H1 (cell line): Measurements from ENCODE around the gene PLCL2. TPM values are rescaled to one million over a fixed set of nuclear protein-coding genes. Genes with fewer than 3 reads are reported as not detected.

Experiments
- CTCF ChIA-PET: fragments of 300-600 bp; sonication (Branson Sonifier 250); formaldehyde crosslinking; loops from one replicate; lab custom pipeline; 2021; ENCODE audit not compliant: partially characterized antibody; lab: Charles Lee
- POLR2A ChIA-PET: fragments of 300-600 bp; sonication (Branson Sonifier 250); formaldehyde crosslinking; loops from one replicate; lab custom pipeline; 2021; ENCODE audit warnings: inconsistent platforms; ENCODE audit not compliant: partially characterized antibody; lab: Charles Lee
- DNase-seq, 2 experiments: peaks; one replicate each; pipeline versions ENCODE4 v3.0.0 to v3.0.0-alpha.2; 2010 to 2022; ENCODE audit warnings: low spot score in 2 of 2, low read depth in 1 of 2, mixed read lengths in 1 of 2
- FAIRE-seq: peaks from 2 replicates; lab custom pipeline; 2011; peaks lifted over from hg19 to GRCh38; lab: Jason Lieb, UNC
- H2AFZ ChIP-seq: 2 replicates; pipeline ENCODE4 v1.8.1; 2012; ENCODE audit warnings: low read length, inconsistent platforms
- H2AK5ac ChIP-seq: 2 replicates; pipeline ENCODE4 v1.6.1; 2013; ENCODE audit warnings: low read depth, low read length
- H2BK120ac ChIP-seq: replicated peaks from 2 replicates; pipeline ENCODE3; 2013; ENCODE audit warnings: low read depth, low read length, inconsistent platforms
- H2BK12ac ChIP-seq: 2 replicates; pipeline ENCODE4 v1.6.1; 2013; ENCODE audit warnings: low read depth, low read length
- H2BK15ac ChIP-seq: 2 replicates; pipeline ENCODE4 v1.6.1; 2013; ENCODE audit warnings: low read length
- H2BK20ac ChIP-seq: 2 replicates; pipeline ENCODE4 v1.6.1; 2013; ENCODE audit warnings: low read length
- H2BK5ac ChIP-seq: 2 replicates; pipeline ENCODE4 v1.6.1; 2013; ENCODE audit warnings: low read depth, low read length
- H3K14ac ChIP-seq: 2 replicates; pipeline ENCODE4 v1.6.1; 2013; ENCODE audit warnings: inconsistent platforms; ENCODE audit not compliant: insufficient read length
- H3K18ac ChIP-seq: 2 replicates; pipeline ENCODE4 v1.6.1; 2013; ENCODE audit warnings: low read length; ENCODE audit errors: extremely low read depth
- H3K23ac ChIP-seq: 2 replicates; pipeline ENCODE4 v1.6.1; 2013; ENCODE audit warnings: inconsistent platforms; ENCODE audit not compliant: insufficient read length
- H3K23me2 ChIP-seq: 2 replicates; pipeline ENCODE4 v1.6.1; 2013; ENCODE audit warnings: low read depth, low read length
- H3K27ac ChIP-seq: 2 replicates; pipeline ENCODE4 v1.6.1; 2011; ENCODE audit warnings: low read depth, low read length, inconsistent platforms
- H3K27me3 ChIP-seq, 4 experiments: replicated peaks in 1 of 4; 1 replicate in 1 of 4; 2 replicates in 3 of 4; pipeline versions ENCODE4 v1.6.1 to v1.8.1; 2011 to 2013; ENCODE audit warnings: low read length in 3 of 4, mild to moderate bottlenecking in 3 of 4, inconsistent platforms in 2 of 4, mixed read lengths in 2 of 4, moderate library complexity in 1 of 4; ENCODE audit not compliant: control insufficient read depth in 3 of 4, insufficient read depth in 3 of 4; ENCODE audit errors: extremely low read depth in 1 of 4
- H3K36me3 ChIP-seq, 4 experiments: 2 replicates each; pipeline versions ENCODE4 v1.6.1 to v1.8.1; 2011 to 2013; ENCODE audit warnings: mild to moderate bottlenecking in 4 of 4, low read length in 3 of 4, moderate library complexity in 2 of 4, control low read depth in 1 of 4, inconsistent platforms in 1 of 4; ENCODE audit not compliant: insufficient read depth in 4 of 4, control insufficient read depth in 2 of 4
- H3K4ac ChIP-seq: replicated peaks from 2 replicates; pipeline ENCODE3; 2013; ENCODE audit warnings: low read length, low read depth, mixed read lengths, inconsistent platforms; ENCODE audit not compliant: insufficient read length
- H3K4me1 ChIP-seq, 4 experiments: replicated peaks in 1 of 4; 1 replicate in 1 of 4; 2 replicates in 3 of 4; pipeline versions ENCODE4 v1.6.1 to v1.8.1; 2011 to 2013; ENCODE audit warnings: low read length in 3 of 4, inconsistent platforms in 2 of 4, mixed read lengths in 1 of 4; ENCODE audit not compliant: insufficient read depth in 4 of 4, control insufficient read depth in 3 of 4
- H3K4me2 ChIP-seq, 2 experiments: 2 replicates each; pipeline versions ENCODE4 v1.6.1 to v1.8.1; 2011 to 2013; ENCODE audit warnings: low read depth in 2 of 2, low read length in 2 of 2, control low read depth in 1 of 2, inconsistent platforms in 1 of 2, mild to moderate bottlenecking in 1 of 2; ENCODE audit not compliant: insufficient read depth in 1 of 2
- H3K4me3 ChIP-seq, 4 experiments: fragments of 200-600, 300-600 bp in 1 of 4; sonication (generic), shearing (Covaris generic), sonication (Bioruptor Twin) in 1 of 4; 2 replicates each; pipeline versions ENCODE4 v1.5.1 to v1.8.1; 2011 to 2016; ENCODE audit warnings: low read length in 4 of 4, low read depth in 3 of 4, control low read depth in 2 of 4, inconsistent platforms in 2 of 4, mild to moderate bottlenecking in 2 of 4, mixed read lengths in 1 of 4, moderate library complexity in 1 of 4; ENCODE audit not compliant: insufficient read depth in 2 of 4; ENCODE audit errors: extremely low read depth in 1 of 4
- H3K56ac ChIP-seq: replicated peaks from 2 replicates; pipeline ENCODE3; 2013; ENCODE audit warnings: low read depth, mild to moderate bottlenecking, mixed read lengths, low read length, inconsistent platforms; ENCODE audit not compliant: insufficient read length
- H3K79me1 ChIP-seq: 2 replicates; pipeline ENCODE4 v1.6.1; 2013; ENCODE audit warnings: low read depth, low read length, control low read depth
- H3K79me2 ChIP-seq, 2 experiments: 2 replicates each; pipeline versions ENCODE4 v1.6.1 to v1.8.1; 2012 to 2013; ENCODE audit warnings: low read length in 2 of 2, mild to moderate bottlenecking in 2 of 2, inconsistent platforms in 1 of 2; ENCODE audit not compliant: insufficient read depth in 2 of 2, control insufficient read depth in 1 of 2
- H3K9ac ChIP-seq, 4 experiments: replicated peaks in 1 of 4; 1 replicate in 1 of 4; 2 replicates in 3 of 4; pipeline versions ENCODE4 v1.6.1 to v1.8.1; 2011 to 2013; ENCODE audit warnings: low read depth in 3 of 4, low read length in 3 of 4, control low read depth in 2 of 4, mild to moderate bottlenecking in 2 of 4, moderate library complexity in 2 of 4, inconsistent platforms in 1 of 4; ENCODE audit errors: extremely low read depth in 1 of 4
- H3K9me3 ChIP-seq, 2 experiments: 2 replicates each; pipeline versions ENCODE4 v1.6.1 to v1.8.1; 2012 to 2013; ENCODE audit warnings: mild to moderate bottlenecking in 2 of 2, moderate library complexity in 2 of 2, control low read depth in 1 of 2, inconsistent platforms in 1 of 2, low read depth in 1 of 2, low read length in 1 of 2, mixed read lengths in 1 of 2; ENCODE audit not compliant: insufficient read depth in 2 of 2
- H4K20me1 ChIP-seq, 2 experiments: replicated peaks in 1 of 2; 2 replicates each; pipeline versions ENCODE3 to v1.8.1; 2011 to 2013; ENCODE audit warnings: inconsistent platforms in 2 of 2, low read length in 2 of 2, mild to moderate bottlenecking in 1 of 2; ENCODE audit not compliant: insufficient read depth in 2 of 2, control insufficient read depth in 1 of 2
- H4K5ac ChIP-seq: 2 replicates; pipeline ENCODE4 v1.6.1; 2013; ENCODE audit warnings: low read length, low read depth, mixed read lengths, inconsistent platforms; ENCODE audit not compliant: insufficient read length
- H4K8ac ChIP-seq: 2 replicates; pipeline ENCODE4 v1.8.0; 2013; ENCODE audit warnings: mild to moderate bottlenecking, moderate library complexity, low read length, inconsistent platforms; ENCODE audit not compliant: insufficient read depth; ENCODE audit errors: extremely low read depth
- H4K91ac ChIP-seq: replicated peaks from 2 replicates; pipeline ENCODE3; 2013; ENCODE audit warnings: low read length, mixed read lengths, inconsistent platforms; ENCODE audit not compliant: insufficient read length
- ASH2L ChIP-seq: fragments of 200-600, 300-600 bp; sonication (generic); IDR thresholded peaks from one replicate; pipeline ENCODE4 v1.7.1; 2017; ENCODE audit warnings: low read length
- TCF12 ChIP-seq: IDR thresholded peaks from 2 replicates; pipeline ENCODE4 v1.6.1; 2011; ENCODE audit warnings: low read depth, mild to moderate bottlenecking, low read length
- YY1 ChIP-seq: IDR thresholded peaks from 2 replicates; pipeline ENCODE4 v1.6.1; 2011; ENCODE audit warnings: low read depth, mild to moderate bottlenecking, low read length
- WGBS, 2 experiments: shearing (Covaris generic) in 1 of 2; methylation state at CpG; one replicate each; pipeline versions ENCODE4 v1.1.6 to v1.1.7; 2013 to 2015; ENCODE audit warnings: low lambda C conversion rate in 2 of 2, mixed read lengths in 2 of 2, inconsistent platforms in 1 of 2, low coverage in 1 of 2, missing lambda C conversion rate in 1 of 2; ENCODE audit not compliant: insufficient replicate concordance in 2 of 2, insufficient coverage in 1 of 2, insufficient read length in 1 of 2; ENCODE audit errors: extremely low coverage in 1 of 2, missing lambda C conversion rate in 1 of 2; 5-methylcytosine and 5-hydroxymethylcytosine counted together
- polyA plus RNA-seq, 7 experiments: library from polyadenylated mRNA; depleted of rRNA in 3 of 7; stranded (reverse) in 5 of 7; unstranded in 2 of 7; fragments of >200 nt in 5 of 7; fragments of 200-250 nt in 2 of 7; gene quantifications; 1 replicate in 5 of 7; 2 replicates in 1 of 7; 4 replicates in 1 of 7; pipeline versions ENCODE4 v1.2.1 to v1.2.3, GENCODE V29; 2011 to 2013; ENCODE audit warnings: missing spikeins in 2 of 7, mixed read lengths in 2 of 7
- total RNA-seq: library from RNA; stranded (reverse); fragmentation: NEBNext Ultra II Directional; extraction: Animal tissue kit (Norgen Biotek cat#: 25700); gene quantifications from 2 replicates; pipeline ENCODE4 v1.2.1, GENCODE V29; 2021

PLCL2 gene
- total and polyA plus RNA-seq, 2 of the 8 experiments (the other 6 are each of a cell fraction or from before 2014, with no cell fraction given) = 3.5 to 6.8 TPM

GRCh38 chr3:17055374-17056276 is 170.9 kb downstream of the PLCL2 start:
- no peak overlapping the region for H3K4me2 ChIP-seq

More at GRCh38 chr3:17055374-17056276, 170.9 kb downstream of the PLCL2 start:
- Histone ChIP-seq H3K36me3 (no peaks in the 10 kb centered on the region; a peak in 1 of 8 replicates), H3K56ac (no peak overlapping the region), H2AFZ (no peak overlapping the region), H3K14ac (no peak overlapping the region), H2BK120ac (no peak overlapping the region), H3K4me1 (peaks cover 0 to 3% (median 0%) of the 10 kb centered on the region in 4 experiments; a peak in 1 of 7 replicates), H2BK15ac (no peak overlapping the region), H4K20me1 (no peaks in the 10 kb centered on the region), H4K5ac (no peak overlapping the region), H2BK12ac (no peak overlapping the region), H3K27ac (no peak overlapping the region)
- no peak for FAIRE-seq
- WGBS, 2 experiments = 88% methylated on average over 7 of the region's 7 CpGs; no CpG with 5 or more reads in 1 of the 2 experiments
- peak; percentile 62 for TF ChIP-seq ASH2L
- TF ChIP-seq YY1 = no peak
- no peak for TF ChIP-seq TCF12
- TF ChIP-seq, all 59 proteins: peak for 1
- Histone ChIP-seq H3K4ac (no peak overlapping the region), H3K4me3 (no peak overlapping the region), H4K8ac (no peak overlapping the region), H3K18ac (no peak overlapping the region), H4K91ac (no peak overlapping the region), H3K9ac (no peak overlapping the region), H2AK5ac (no peak overlapping the region), H3K27me3 (no peaks in the 10 kb centered on the region), H3K79me2 (no peaks in the 10 kb centered on the region), H3K9me3 (peaks cover 2 to 5% of the 10 kb centered on the region in 2 experiments; a peak in 1 of 4 replicates), H3K23ac (no peak overlapping the region), H2BK20ac (no peak overlapping the region), H2BK5ac (no peak overlapping the region), H3K23me2 (no peaks in the 10 kb centered on the region), H3K79me1 (no peaks in the 10 kb centered on the region)
- POLR2A ChIA-PET = no interaction called here
- no peak for DNase-seq
- CTCF ChIA-PET = no interaction called here
